Stimulated activated CD8-positive, alpha-beta memory T cell treated with anti-CD3 and anti-CD28 coated beads, Interleukin-4, amount 100 ng/mL, for 4 hours (primary cell): ENCODE data around the gene TES.
"Not testable (repeated sequence)": the region's sequence is repeated elsewhere in the genome, so short reads cannot be mapped to it uniquely, and the experiment has no call there.

Experiments used
- DNase-seq, 2 donors: peaks; one replicate each; pipeline ENCODE4 v3.0.0-alpha.2; 2020; ENCODE audit warnings: low read depth in 2 of 2, low spot score in 1 of 2

TES gene

DNA sequence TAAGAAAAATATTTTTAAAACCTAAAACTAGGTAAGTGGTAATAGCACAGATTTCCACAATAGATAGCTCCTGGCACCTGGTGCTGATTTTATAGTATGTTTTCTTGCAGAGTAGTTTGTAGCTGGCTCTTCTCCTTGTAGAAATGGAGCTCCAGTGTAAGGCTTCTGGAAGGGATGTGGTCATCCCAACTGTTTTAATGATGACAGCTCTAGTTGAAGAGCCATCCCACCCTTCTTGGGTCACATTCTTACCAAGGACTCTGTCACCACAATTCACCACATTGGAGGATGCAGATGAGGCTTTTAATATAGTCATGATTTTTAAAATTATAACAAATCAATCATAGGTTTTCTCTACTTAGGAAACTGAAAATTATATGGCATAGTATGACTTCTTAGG lies 31.0 kb downstream of the TES start:
- DNase-seq = no peak

DNA sequence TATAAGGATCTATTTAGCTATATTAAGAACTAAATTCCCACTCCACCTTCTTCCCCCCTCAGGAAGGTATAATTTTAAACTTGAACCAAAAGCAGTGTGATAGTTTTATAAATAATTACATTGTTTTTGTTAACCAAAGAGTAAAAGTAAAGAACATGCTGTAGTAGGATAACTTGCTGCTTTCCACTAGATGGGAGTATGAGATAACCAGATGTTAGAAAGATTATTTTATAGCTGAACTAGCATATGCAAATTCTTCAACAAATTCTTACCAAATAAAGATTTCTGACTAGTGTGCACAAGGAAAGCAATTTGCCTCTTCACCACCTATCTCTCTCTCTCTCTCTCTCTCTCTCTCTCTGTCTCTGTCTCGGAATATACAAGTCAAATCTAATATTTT lies 31.8 kb downstream of the TES start:
- no peak for DNase-seq

DNA sequence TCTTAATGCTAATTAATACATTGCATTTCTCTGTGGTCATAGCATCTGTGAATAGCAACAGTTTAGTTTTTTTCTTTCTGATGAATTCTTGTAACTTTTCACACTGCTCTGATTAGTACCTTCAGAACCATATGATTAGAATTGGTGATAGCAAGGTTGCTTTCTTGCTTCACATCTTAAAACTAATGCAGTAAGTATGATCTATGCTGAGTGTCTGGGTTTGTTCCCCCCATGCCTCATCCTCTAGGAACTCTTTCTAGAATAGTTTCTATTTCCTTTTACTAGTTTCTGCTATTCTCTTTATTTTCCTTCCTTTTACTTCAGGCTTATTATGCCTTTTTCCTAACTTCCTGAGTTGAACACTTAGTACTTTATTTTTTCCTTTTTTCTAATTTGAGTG lies 32.4 kb downstream of the TES start:
- no peak for DNase-seq

DNA sequence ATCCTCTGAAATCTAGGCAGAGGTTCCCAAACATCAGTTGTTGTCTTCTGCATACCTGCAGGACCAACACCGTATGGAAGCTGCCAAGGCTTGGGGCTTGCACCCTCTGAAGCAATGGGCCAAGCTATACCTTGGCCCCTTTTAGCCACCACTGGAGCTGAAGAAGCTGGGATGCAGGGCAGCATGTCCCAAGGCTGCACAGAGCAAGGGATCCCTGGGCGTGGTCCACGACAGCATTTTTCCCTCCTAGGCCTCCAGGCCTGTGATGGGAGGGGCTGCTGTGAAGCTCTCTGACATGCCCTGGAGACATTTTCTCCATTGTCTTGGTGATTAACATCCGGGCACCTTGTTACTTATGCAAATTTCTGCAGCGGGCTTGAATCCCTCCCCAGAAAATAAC lies 34.5 kb downstream of the TES start:
- not testable (repeated sequence) for DNase-seq

DNA sequence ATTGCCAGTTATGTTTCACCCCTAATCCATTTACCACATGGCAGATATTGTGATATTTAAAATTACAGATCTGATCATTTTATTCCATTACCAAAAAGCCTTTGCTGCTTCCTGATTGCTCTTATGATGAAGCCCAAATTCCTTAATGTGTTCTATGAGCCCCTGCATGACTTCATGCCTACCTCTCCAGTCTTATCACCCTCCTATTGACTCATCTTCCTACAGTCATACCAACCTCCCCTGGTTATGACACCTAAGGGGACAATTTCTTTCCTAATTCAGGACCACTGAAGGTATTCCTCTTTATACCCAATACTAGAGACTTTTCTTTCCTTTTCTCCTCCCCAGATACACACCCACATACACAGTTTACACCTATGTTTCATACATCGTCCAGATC lies 36.0 kb downstream of the TES start:
- DNase-seq = no peak

DNA sequence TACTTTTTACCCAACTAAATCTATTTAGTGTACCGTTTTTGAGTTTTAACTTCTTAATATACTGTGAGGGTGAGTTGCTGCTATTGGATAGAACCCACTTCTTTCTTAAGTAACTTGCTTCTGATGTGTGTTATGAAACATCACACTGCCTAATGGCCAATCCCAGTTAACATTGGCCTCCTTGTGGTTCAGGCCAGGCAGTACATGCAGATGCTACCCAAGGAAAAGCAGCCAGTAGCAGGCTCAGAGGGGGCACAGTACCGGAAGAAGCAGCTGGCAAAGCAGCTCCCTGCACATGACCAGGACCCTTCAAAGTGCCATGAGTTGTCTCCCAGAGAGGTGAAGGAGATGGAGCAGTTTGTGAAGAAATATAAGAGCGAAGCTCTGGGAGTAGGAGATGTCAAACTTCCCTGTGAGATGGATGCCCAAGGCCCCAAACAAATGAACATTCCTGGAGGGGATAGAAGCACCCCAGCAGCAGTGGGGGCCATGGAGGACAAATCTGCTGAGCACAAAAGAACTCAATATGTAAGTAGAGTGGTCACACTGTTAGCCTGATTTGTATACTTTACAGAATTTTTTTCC lies 39.7 kb downstream of the TES start:
- no peak for DNase-seq

DNA sequence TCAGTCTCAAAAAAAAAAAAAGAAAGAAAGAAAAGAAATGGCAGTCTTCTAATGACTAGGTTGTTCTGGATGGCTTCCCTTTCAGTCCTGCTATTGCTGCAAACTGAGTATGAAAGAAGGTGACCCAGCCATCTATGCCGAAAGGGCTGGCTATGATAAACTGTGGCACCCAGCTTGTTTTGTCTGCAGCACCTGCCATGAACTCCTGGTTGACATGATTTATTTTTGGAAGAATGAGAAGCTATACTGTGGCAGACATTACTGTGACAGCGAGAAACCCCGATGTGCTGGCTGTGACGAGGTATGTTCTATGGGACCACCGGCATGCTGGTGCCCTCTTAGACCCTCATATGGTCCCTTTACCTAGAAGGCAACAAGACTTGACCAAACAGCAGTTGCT lies 41.3 kb downstream of the TES start:
- no peak for DNase-seq

DNA sequence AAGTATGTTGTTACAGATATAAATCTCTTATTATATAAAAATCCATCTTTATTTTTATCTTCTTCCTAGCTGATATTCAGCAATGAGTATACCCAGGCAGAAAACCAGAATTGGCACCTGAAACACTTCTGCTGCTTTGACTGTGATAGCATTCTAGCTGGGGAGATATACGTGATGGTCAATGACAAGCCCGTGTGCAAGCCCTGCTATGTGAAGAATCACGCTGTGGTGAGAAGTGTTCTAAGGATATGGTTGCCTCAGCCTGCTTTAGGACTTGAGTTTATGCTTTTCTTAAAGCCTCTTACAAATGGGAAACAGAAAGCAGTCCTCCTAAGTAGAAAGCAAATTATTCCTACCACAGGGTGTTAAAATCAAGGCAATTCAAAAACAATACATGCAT lies 41.9 kb downstream of the TES start:
- DNase-seq = no peak

DNA sequence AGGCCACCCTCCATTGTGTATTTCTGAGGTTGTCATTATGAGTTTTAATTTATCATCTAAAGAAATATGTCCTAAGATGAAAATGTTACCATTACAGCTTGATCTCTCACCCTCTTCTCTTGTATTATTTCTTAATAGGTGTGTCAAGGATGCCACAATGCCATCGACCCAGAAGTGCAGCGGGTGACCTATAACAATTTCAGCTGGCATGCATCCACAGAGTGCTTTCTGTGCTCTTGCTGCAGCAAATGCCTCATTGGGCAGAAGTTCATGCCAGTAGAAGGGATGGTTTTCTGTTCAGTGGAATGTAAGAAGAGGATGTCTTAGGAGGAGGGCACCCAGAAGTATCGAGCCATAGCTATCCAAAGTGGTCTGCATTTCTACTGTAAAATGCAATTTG lies 46.8 kb downstream of the TES start:
- no peak for DNase-seq

DNA sequence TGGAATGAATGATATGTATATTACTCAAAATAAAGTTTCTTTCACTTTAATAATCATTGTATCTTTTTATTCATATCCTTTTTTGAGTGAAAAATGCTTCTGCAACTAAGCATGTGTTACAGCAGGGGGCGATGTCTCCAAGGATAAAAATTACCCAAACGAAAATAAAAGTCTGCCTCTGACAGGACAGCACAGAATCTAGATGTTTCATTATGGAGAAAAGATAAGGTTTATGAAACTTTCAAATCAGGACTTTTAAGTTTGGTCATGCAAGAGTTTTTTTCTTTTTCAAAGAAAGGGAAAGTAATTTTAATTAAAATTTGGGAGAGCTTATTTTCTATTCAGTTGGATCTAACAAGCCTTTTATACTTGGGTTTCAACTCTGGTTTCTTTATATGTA lies 48.4 kb downstream of the TES start:
- no peak for DNase-seq

DNA sequence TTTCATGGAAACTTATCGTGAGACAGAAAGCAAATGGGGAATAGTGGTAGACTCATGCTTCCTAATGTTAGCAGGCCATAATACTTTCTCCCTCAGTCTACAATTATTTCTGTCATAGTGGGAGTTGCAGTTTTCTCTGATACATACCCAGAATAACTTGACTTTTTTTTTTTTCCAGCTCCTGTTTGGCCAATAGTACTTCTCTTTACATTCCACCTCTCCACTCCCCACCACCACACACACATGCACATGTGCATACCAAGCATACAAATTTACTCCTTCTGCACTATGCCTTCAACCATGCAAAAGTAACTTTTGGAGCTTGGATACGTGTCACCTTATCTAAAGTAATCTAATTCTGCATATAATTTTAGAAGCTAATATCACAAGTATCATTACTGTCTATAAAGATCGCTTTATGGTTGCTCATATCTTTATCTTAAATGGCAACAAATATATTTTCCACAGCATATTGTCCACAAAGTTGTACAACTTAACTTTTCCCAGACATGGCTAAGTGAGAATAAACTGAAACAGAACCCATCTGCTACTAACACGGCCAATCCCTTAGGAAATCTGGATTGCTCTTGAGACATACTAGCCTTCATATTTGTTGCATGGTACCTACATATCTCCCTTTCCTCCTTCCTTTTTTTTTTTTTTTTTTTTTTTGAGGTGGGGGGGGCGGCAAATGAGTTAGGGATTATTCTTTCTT lies 49.0 kb downstream of the TES start:
- no peak for DNase-seq

DNA sequence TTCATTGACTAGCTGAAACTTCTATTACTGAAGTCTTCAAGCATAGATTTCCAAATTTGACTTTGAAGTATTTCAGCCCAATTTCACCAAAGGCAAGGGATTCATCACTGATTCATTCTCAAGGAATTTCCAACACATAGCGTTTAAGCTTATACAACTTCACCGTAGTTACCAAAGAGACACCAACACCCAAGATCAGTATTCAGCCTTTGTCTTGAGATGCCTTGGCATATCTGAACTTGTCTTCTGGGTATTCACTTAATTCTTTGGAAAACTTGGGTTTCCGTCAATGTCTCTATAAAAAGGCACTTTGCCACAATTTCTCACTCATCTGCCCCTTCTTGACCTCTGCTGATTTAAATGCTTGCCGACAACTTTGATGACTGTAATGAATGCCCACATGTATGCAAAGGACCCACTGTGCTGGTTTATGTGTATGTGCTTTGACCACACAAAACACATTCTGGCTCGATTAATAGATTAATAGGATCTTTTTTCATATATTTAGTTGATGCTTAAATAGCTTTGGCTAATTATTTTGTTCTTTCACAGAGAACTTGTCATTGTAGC lies 49.6 kb downstream of the TES start:
- no peak for DNase-seq

DNA sequence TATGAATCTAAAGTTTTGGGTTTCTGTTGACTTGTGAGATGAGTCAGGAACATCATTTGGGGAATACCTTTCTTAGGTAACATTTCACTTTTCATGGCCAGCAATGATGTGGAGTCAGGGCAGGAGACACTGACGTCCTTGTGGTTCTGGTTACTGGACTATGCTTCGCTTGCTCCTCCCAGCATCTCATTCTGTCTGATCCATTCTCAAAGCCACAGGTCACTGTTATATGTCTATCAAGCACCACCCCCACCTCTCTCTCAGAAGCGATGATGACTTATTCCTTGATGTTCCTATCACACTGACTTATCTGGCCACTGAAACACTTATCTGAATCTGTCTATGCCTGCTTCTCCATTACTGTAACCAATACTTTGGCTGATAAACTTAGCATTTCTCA lies 51.6 kb downstream of the TES start:
- DNase-seq = no peak

DNA sequence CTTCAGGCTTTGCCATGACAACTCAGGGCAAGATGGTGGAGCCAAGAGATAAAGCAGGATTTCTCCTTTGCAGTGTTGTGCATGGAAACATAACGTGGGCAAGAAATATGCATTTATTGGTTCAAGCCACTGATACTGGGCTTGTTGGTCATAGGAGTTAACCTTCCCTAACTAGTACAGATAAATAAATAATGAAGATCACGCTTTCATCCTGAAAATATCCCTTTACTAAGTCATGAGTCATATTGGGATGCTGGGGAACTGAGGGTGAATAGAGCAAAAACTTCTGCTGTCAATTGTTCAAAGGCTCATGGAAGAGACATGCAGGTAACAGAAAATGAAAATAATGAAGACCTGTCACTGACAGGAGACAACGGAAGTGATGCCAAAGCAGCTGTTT lies 55.5 kb downstream of the TES start:
- DNase-seq = no peak

DNA sequence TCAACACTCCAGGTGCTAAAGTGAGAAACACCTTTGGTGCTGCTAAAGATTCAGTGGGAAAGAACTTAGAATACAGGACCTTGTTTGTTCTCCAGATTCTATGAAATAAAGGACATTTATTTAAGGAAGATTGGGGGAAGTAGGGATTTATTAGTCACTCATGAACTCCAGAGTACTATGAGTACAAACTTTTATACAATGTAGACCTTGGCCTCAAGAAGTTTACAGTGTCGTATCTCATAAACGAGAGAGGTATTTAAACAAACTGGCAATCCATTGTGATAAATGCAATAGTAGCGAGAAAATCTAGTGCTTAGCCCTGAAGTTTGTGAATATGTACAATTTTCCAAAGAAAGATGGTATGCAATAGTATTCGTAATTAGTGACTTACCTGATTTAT lies 59.1 kb downstream of the TES start:
- DNase-seq = no peak

DNA sequence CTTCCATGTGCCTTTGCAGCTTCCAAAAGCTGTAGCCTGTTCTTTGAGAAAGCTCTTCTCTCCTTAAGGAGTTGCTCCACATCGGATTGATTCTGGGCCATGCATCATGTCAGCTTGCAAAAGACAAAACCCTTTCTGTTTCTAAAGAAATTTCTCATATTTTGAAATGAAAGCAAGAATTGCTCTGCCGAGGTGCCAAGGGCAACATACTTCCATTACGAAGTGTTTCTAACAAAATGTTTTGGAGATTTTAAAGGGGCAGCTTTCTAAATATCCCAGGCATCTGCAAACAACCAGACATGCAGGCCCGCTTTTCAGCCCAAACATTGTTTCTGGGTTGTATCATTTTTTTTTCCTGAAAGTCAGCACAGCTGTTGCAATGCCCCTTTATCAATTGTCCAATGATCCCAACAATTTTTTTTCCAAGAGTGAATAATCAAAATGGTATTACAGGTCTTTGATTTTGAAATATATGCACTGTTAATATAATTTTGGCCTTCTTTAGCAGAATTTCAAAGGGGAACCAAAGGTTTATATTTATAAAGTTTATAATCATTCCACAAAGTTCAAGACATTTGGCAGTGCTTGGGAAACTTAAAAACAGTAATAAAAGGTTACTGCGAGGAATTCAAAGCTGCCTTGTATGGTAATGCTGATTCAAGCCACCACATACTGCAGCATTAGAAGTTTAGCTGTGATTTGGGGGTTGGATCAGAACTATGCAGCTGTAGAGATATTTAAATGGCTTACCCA lies 61.0 kb downstream of the TES start:
- DNase-seq = no peak

DNA sequence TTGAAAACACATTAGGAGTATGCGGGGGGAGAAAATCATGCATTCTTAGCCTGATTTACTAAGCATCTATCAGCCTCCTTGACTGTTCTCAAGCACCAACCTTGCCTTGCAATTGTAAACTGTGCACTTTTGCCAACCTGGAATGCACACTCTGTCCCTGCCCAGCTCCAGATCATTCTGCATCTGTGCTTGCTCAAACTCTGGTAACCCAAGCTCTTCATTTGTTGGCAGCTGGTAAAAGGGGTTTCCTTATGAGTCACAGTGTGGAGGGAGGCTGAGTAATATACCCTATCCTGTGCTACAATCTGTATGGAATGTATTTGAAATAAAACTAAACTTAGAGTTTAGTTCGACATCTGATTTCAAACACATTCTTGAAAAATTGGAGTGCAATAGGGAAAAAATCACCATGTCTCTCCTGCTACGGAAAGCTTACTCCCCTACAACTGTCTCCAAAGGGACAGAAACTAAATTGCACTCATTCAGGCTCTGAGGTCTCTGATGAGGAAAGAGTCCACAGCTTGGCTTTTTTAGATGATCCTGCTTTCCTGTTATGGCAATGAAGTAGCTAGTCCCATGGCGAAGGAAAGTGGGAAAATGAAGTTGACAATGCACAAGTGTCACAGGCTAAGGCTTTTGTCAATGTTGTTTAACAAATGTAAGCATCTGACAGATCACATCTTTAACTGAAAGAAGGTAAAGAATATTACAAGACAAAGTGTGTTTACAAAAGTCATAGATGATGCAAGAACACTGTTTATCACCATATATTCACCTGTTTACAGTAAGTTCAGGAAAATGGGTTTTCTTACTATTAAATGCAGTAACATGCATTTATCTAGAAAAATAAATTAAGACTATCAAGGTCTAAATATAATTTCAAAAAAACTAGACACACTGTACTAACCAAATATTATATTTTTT lies 61.9 kb downstream of the TES start:
- no peak for DNase-seq

DNA sequence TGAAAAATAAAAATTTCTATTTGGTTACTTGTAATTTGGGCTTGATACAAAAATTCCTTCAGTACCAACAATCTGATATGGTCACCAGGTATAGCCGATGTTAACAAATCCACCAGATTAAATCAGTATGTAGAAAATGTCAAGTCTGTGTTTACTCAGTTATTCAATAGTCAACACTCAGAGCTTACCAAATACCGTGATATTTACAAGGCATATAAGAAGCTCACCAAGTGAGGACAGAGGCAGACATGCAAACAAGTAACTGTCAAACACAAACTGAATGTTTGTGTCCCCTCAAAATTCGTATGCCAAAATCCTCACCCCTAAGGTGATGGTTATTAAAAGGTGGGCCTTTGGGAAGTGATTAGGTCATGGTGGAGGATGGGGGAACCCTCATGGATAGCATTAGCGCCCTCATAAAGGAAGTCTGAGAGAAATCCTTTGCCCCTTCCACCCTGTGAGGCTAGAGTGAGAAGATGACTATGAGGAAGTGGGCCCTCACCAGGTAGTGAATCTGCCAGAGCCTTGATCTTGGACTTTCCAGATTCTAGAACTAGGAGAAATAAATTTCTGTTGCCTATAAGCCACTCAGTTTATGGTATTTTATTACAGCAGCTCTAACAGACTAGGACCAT lies 63.1 kb downstream of the TES start:
- DNase-seq = no peak

DNA sequence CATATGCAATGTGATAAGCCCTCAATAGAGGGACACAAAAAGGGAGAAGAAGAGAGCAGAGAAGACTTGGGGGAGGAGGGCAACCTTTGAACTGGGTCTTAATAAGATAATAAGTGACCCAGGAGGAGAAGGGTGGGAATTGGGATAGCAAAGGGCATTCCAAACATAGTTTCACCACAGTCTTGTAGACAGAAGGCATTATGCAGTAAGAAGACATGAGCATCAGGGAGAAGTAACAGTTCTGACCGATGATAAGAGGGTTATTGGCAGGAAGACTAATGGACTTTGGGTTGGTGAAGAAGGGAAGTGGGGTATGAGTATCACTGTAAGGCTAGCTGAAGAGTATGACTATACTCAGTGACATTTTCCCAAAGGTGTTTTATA lies 63.6 kb downstream of the TES start:
- DNase-seq = no peak

DNA sequence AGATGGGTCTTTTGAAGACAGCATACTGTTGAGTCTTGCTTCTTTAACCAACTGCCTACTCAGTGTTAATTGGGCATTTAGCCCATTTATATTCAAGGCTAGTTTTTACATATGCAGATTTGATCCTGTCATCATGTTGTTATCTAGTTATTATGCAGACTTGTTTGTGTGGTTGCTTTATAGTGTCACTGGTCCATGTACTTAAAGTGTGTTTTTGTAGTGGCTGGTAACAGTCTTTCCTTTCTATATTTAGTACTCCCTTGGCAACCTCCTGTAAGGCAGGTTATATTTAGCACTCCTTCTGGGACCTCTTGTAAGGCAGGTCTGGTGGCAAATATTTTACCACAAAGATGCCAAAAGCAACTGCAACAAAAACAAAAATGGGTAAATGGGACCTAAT lies 66.7 kb downstream of the TES start:
- no peak for DNase-seq

DNA sequence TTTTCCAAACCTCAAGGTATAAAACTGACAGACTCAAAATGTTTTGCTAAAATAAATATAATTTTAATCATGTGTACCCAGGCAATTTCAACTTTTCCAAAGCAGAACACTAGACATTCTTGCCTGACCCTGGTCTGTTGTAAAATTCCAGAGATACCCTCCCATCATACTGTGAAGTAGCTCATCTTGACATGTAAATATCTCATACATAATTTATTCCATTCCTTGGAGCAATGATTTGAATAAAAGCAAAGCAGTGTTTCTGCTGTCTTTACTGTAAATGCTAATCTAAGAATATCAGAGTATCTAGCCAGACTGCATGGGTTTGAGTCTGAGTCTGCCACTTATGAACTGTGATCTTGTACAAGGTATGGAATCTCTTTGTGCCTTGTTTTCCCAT lies 68.9 kb downstream of the TES start:
- DNase-seq = no peak
